GM12801 (cell line): ENCODE data around the gene MESP2.

Experiments used
- CTCF ChIP-seq: IDR thresholded peaks from one replicate; pipeline ENCODE4 v1.5.1; 2011; ENCODE audit warnings: control low read depth; ENCODE audit not compliant: insufficient read length; ENCODE audit errors: extremely low read depth

The MESP2 gene

GRCh38 chr15:89806559-89807550 is 30.7 kb downstream of the MESP2 start:
- TF ChIP-seq CTCF = no peak

- TF ChIP-seq CTCF = no peak
These were observed 31.6 kb downstream of the MESP2 start for GRCh38 chr15:89807689-89808088.

- TF ChIP-seq CTCF = no peak
These were observed 32.2 kb downstream of the MESP2 start for GRCh38 chr15:89808160-89808870.

GRCh38 chr15:89809093-89809786 is 33.1 kb downstream of the MESP2 start:
- TF ChIP-seq CTCF = no peak

GRCh38 chr15:89809787-89810148 is 33.6 kb downstream of the MESP2 start:
- TF ChIP-seq CTCF = no peak

- no peak for TF ChIP-seq CTCF
These were observed 34.7 kb downstream of the MESP2 start for GRCh38 chr15:89810837-89811236.
